ENCODE results near the gene LATS1. TPM values are rescaled to one million over a fixed set of nuclear protein-coding genes. Genes with fewer than 3 reads are reported as not detected.
"Not testable (repeated sequence)": the region's sequence is repeated elsewhere in the genome, so short reads cannot be mapped to it uniquely, and the experiment has no call there.

Gene LATS1
- total and polyA plus RNA-seq, 4 donors, result 18.6 to 35.9 (median 25.6) TPM

GRCh38 chr6:149752600-149753373 lies 34.9 kb upstream of the LATS1 start:
- no peak overlapping the region for H3K27ac ChIP-seq (ENCODE audit: low read depth, low read length)
- DNase-seq (ENCODE audit: low read depth in 4 of 6, low spot score in 6 of 6), result no peak
- no peaks in the 10 kb centered on the region for H3K27me3 ChIP-seq (ENCODE audit: control insufficient read depth, insufficient read depth, low read length)
- H3K36me3 ChIP-seq (ENCODE audit: control insufficient read depth, insufficient read depth, low read length), result peaks cover 3% of the 10 kb centered on the region
- peaks cover 20% of the 10 kb centered on the region for H3K4me1 ChIP-seq (ENCODE audit: control insufficient read depth, insufficient read depth, low read length)
- H3K9me3 ChIP-seq (ENCODE audit: control insufficient read depth, insufficient read depth, low read length), result no peaks in the 10 kb centered on the region
- H3K4me3 ChIP-seq (ENCODE audit: low read depth, low read length), result no peak overlapping the region
- no CpG with 5 or more reads among the region's 4 CpGs for WGBS (ENCODE audit: insufficient coverage)

GRCh38 chr6:149751920-149752319 lies 34.0 kb upstream of the LATS1 start:
- WGBS (ENCODE audit: insufficient coverage), result 100% methylated on average over 3 of the region's 5 CpGs
- H3K9me3 ChIP-seq (ENCODE audit: control insufficient read depth, insufficient read depth, low read length); H3K27ac ChIP-seq (ENCODE audit: low read depth, low read length); H3K27me3 ChIP-seq (ENCODE audit: control insufficient read depth, insufficient read depth, low read length); H3K36me3 ChIP-seq (ENCODE audit: control insufficient read depth, insufficient read depth, low read length); DNase-seq (ENCODE audit: low read depth in 4 of 6, low spot score in 6 of 6); H3K4me3 ChIP-seq (ENCODE audit: low read depth, low read length): not testable (repeated sequence)
- H3K4me1 ChIP-seq (ENCODE audit: control insufficient read depth, insufficient read depth, low read length), result peaks cover 20% of the 10 kb centered on the region

GRCh38 chr6:149751239-149751638 lies 33.3 kb upstream of the LATS1 start:
- H3K4me3 ChIP-seq (ENCODE audit: low read depth, low read length), result no peak overlapping the region

GRCh38 chr6:149750136-149750609 lies 32.3 kb upstream of the LATS1 start:
- Histone ChIP-seq H3K36me3 (ENCODE audit: control insufficient read depth, insufficient read depth, low read length) (no peaks in the 10 kb centered on the region), H3K4me3 (ENCODE audit: low read depth, low read length) (peak overlapping the region; percentile 100), H3K27ac (ENCODE audit: low read depth, low read length) (peak overlapping the region; percentile 90), H3K4me1 (ENCODE audit: control insufficient read depth, insufficient read depth, low read length) (peaks cover 25% of the 10 kb centered on the region), H3K27me3 (ENCODE audit: control insufficient read depth, insufficient read depth, low read length) (no peaks in the 10 kb centered on the region), H3K9me3 (ENCODE audit: control insufficient read depth, insufficient read depth, low read length) (no peaks in the 10 kb centered on the region)
- DNase-seq (ENCODE audit: low read depth in 4 of 6, low spot score in 6 of 6), result peak in 5 of 6 donors; percentile 8 to 83 (median 21)
- WGBS (ENCODE audit: insufficient coverage), result 1% methylated on average over 16 of the region's 25 CpGs

More at GRCh38 chr6:149751239-149751638, 33.3 kb upstream of the LATS1 start:
- Histone ChIP-seq H3K27ac (ENCODE audit: low read depth, low read length) (no peak overlapping the region), H3K4me1 (ENCODE audit: control insufficient read depth, insufficient read depth, low read length) (peaks cover 24% of the 10 kb centered on the region), H3K9me3 (ENCODE audit: control insufficient read depth, insufficient read depth, low read length) (no peaks in the 10 kb centered on the region), H3K27me3 (ENCODE audit: control insufficient read depth, insufficient read depth, low read length) (no peaks in the 10 kb centered on the region), H3K36me3 (ENCODE audit: control insufficient read depth, insufficient read depth, low read length) (peaks cover under 1% of the 10 kb centered on the region)
- 91% methylated on average over 3 of the region's 8 CpGs for WGBS (ENCODE audit: insufficient coverage)
- DNase-seq (ENCODE audit: low read depth in 4 of 6, low spot score in 6 of 6), result no peak

- WGBS (ENCODE audit: insufficient coverage), result under 1% methylated on average over 60 of the region's 60 CpGs
- no peaks in the 10 kb centered on the region for H3K9me3 ChIP-seq (ENCODE audit: control insufficient read depth, insufficient read depth, low read length)
- peak; percentile 75 to 97 (median 86) for DNase-seq (ENCODE audit: low read depth in 4 of 6, low spot score in 6 of 6)
- H3K4me1 ChIP-seq (ENCODE audit: control insufficient read depth, insufficient read depth, low read length), result peaks cover 28% of the 10 kb centered on the region
- no peaks in the 10 kb centered on the region for H3K36me3 ChIP-seq (ENCODE audit: control insufficient read depth, insufficient read depth, low read length)
- peak within 1 kb of the TSS; percentile 100 for H3K4me3 ChIP-seq (ENCODE audit: low read depth, low read length)
- H3K27me3 ChIP-seq (ENCODE audit: control insufficient read depth, insufficient read depth, low read length), result no peaks in the 10 kb centered on the region
- peak within 1 kb of the TSS; percentile 90 for H3K27ac ChIP-seq (ENCODE audit: low read depth, low read length)
Observed at GRCh38 chr6:149749594-149750135, 31.8 kb upstream of the LATS1 start, which contains the start of gene PCMT1. TSS of gene PCMT1 (plus strand) at chr6:149749741. CDS start at chr6:149749902, 161 bp downstream.

GRCh38 chr6:149749082-149749593 lies 31.2 kb upstream of the LATS1 start:
- peak overlapping the region; percentile 83 for H3K27ac ChIP-seq (ENCODE audit: low read depth, low read length)
- WGBS (ENCODE audit: insufficient coverage), result under 1% methylated on average over 23 of the region's 38 CpGs
- H3K4me3 ChIP-seq (ENCODE audit: low read depth, low read length), result peak overlapping the region; percentile 100
- H3K9me3 ChIP-seq (ENCODE audit: control insufficient read depth, insufficient read depth, low read length); H3K27me3 ChIP-seq (ENCODE audit: control insufficient read depth, insufficient read depth, low read length); H3K36me3 ChIP-seq (ENCODE audit: control insufficient read depth, insufficient read depth, low read length); DNase-seq (ENCODE audit: low read depth in 4 of 6, low spot score in 6 of 6): not testable (repeated sequence)
- peaks cover 28% of the 10 kb centered on the region for H3K4me1 ChIP-seq (ENCODE audit: control insufficient read depth, insufficient read depth, low read length)

GRCh38 chr6:149746147-149746946 lies 28.4 kb upstream of the LATS1 start, which contains the start of gene NUP43:
TSS of gene NUP43 (minus strand) at chr6:149746529. CDS start at chr6:149746495, 34 bp downstream.
- Histone ChIP-seq H3K4me3 (ENCODE audit: low read depth, low read length) (peak within 1 kb of the TSS; percentile 96), H3K4me1 (ENCODE audit: control insufficient read depth, insufficient read depth, low read length) (peaks cover 23% of the 10 kb centered on the region), H3K36me3 (ENCODE audit: control insufficient read depth, insufficient read depth, low read length) (peaks cover 15% of the 10 kb centered on the region), H3K27me3 (ENCODE audit: control insufficient read depth, insufficient read depth, low read length) (no peaks in the 10 kb centered on the region), H3K9me3 (ENCODE audit: control insufficient read depth, insufficient read depth, low read length) (no peaks in the 10 kb centered on the region), H3K27ac (ENCODE audit: low read depth, low read length) (peak within 1 kb of the TSS; percentile 76)
- peak; percentile 94 to 99 (median 97) for DNase-seq (ENCODE audit: low read depth in 4 of 6, low spot score in 6 of 6)
- WGBS (ENCODE audit: insufficient coverage), result 7% methylated on average over 40 of the region's 41 CpGs

GRCh38 chr6:149745252-149745651 lies 27.4 kb upstream of the LATS1 start:
- WGBS (ENCODE audit: insufficient coverage), result 100% methylated on average over 4 of the region's 10 CpGs
- not testable (repeated sequence) for DNase-seq (ENCODE audit: low read depth in 4 of 6, low spot score in 6 of 6); H3K27ac ChIP-seq (ENCODE audit: low read depth, low read length); H3K27me3 ChIP-seq (ENCODE audit: control insufficient read depth, insufficient read depth, low read length); H3K9me3 ChIP-seq (ENCODE audit: control insufficient read depth, insufficient read depth, low read length)
- Histone ChIP-seq H3K36me3 (ENCODE audit: control insufficient read depth, insufficient read depth, low read length) (peaks cover 23% of the 10 kb centered on the region), H3K4me1 (ENCODE audit: control insufficient read depth, insufficient read depth, low read length) (peaks cover 12% of the 10 kb centered on the region), H3K4me3 (ENCODE audit: low read depth, low read length) (peak overlapping the region; percentile 96)

- Histone ChIP-seq H3K27ac (ENCODE audit: low read depth, low read length) (no peak overlapping the region), H3K36me3 (ENCODE audit: control insufficient read depth, insufficient read depth, low read length) (peaks cover 67% of the 10 kb centered on the region), H3K4me3 (ENCODE audit: low read depth, low read length) (no peak overlapping the region), H3K4me1 (ENCODE audit: control insufficient read depth, insufficient read depth, low read length) (no peaks in the 10 kb centered on the region), H3K27me3 (ENCODE audit: control insufficient read depth, insufficient read depth, low read length) (no peaks in the 10 kb centered on the region), H3K9me3 (ENCODE audit: control insufficient read depth, insufficient read depth, low read length) (no peaks in the 10 kb centered on the region)
- DNase-seq (ENCODE audit: low read depth in 4 of 6, low spot score in 6 of 6), result no peak
- no CpG with 5 or more reads among the region's 1 CpG for WGBS (ENCODE audit: insufficient coverage)
Observed at GRCh38 chr6:149734915-149735314, 17.0 kb upstream of the LATS1 start.

All from spinal cord (tissue), 10 donors.